Gastrocnemius medialis (tissue), 4 donors: Measurements from ENCODE around the gene DOK5.

Experiments
- CTCF ChIP-seq, 5 experiments: fragments of 450-650 bp in 3 of 5; fragments of 200-600 bp in 2 of 5; sonication (generic) in 2 of 5; IDR thresholded peaks in 4 of 5; conservative IDR thresholded peaks in 1 of 5; 1 replicate in 4 of 5; 2 replicates in 1 of 5; pipeline ENCODE4 v1.5.1; 2016 to 2019; ENCODE audit warnings: antibody characterized with exemption in 5 of 5, mild to moderate bottlenecking in 3 of 5, moderate library complexity in 3 of 5
- POLR2A ChIP-seq, 2 donors: fragments of 450-650 bp; IDR thresholded peaks; one replicate each; pipeline ENCODE4 v1.6.1; 2017; ENCODE audit warnings: antibody characterized with exemption in 2 of 2, mild to moderate bottlenecking in 2 of 2, moderate library complexity in 2 of 2

DNA sequence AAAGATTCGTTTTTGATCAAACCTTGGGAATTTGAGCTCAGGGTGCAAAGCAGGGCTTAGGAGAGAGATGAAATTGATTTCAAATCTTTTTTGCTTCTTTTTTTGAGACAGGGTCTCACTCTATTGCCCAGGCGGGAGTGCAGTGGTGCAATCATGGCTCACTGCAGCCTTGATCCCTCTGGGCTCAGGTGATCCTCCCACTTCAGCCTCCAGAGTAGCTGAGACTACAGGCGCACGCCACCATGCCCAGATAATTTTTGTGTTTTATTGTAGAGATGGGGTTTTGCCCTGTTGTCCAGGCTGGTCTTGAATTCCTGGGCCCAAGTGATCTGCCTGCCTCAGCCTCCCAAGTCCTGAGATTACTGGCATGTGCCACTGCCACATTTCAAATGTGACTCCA, 58.7 kb downstream of the DOK5 start:
- no peak for TF ChIP-seq CTCF (IDR thresholded peaks at IDR 0.05 in 4 of 5, conservative IDR thresholded peaks at IDR 0.05 in 1 of 5)
- no peak for TF ChIP-seq POLR2A (IDR thresholded peaks at IDR 0.05)
